ENCODE data around the gene ZNF227. TPM values are rescaled to one million over a fixed set of nuclear protein-coding genes. Genes with fewer than 3 reads are reported as not detected.

The ZNF227 gene
- total RNA-seq, 1 experiment from 2014 or later = 18.5 TPM

DNA sequence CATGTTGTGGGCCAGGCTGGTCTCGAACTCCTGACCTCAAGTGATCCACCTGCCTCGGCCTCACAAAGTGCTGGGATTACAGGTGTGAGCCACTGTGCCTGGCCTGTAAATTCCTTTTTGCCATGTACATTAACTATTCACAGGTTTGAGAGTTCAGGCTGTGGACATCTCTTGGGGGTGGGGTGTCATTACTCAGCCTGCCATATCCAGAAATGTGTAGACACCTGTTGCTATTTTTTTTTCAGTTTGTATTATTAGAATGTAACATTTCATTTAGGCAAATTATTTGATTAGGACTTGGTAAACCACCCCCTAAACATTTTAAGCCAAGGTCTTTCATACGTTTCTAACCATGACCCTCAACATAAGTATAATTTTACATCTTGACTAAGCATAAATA is 20.5 kb downstream of the ZNF227 start:
- Mint-ChIP-seq H3K27ac (no peak overlapping the region), H3K36me3 (peaks cover 82% of the 10 kb centered on the region), H3K9me3 (peaks cover 36% of the 10 kb centered on the region), H3K27me3 (ENCODE audit: low read depth) (no peaks in the 10 kb centered on the region), H3K4me1 (no peaks in the 10 kb centered on the region), H3K4me3 (no peak overlapping the region)
- POLR2A ChIA-PET = no interaction called here
- CTCF ChIA-PET = no interaction called here
- no peak for TF ChIP-seq FOXK1 (CRISPR knock-in tag; IDR thresholded peaks at IDR 0.05)
- TF ChIP-seq, protein P1, sequence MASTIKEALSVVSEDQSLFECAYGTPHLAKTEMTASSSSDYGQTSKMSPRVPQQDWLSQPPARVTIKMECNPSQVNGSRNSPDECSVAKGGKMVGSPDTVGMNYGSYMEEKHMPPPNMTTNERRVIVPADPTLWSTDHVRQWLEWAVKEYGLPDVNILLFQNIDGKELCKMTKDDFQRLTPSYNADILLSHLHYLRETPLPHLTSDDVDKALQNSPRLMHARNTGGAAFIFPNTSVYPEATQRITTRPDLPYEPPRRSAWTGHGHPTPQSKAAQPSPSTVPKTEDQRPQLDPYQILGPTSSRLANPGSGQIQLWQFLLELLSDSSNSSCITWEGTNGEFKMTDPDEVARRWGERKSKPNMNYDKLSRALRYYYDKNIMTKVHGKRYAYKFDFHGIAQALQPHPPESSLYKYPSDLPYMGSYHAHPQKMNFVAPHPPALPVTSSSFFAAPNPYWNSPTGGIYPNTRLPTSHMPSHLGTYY (CRISPR knock-in tag; IDR thresholded peaks at IDR 0.05) = no peak
- TF ChIP-seq NFE2L1 (CRISPR knock-in tag; IDR thresholded peaks at IDR 0.05) = no peak
- no peak for TF ChIP-seq IRF2 (CRISPR knock-in tag; IDR thresholded peaks at IDR 0.05; ENCODE audit: borderline replicate concordance, low read depth)
- no peak for TF ChIP-seq SOX15 (CRISPR knock-in tag; IDR thresholded peaks at IDR 0.05)
- TF ChIP-seq, protein P2, sequence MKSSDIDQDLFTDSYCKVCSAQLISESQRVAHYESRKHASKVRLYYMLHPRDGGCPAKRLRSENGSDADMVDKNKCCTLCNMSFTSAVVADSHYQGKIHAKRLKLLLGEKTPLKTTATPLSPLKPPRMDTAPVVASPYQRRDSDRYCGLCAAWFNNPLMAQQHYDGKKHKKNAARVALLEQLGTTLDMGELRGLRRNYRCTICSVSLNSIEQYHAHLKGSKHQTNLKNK (CRISPR knock-in tag; IDR thresholded peaks at IDR 0.05) = no peak
- TF ChIP-seq, protein P3, sequence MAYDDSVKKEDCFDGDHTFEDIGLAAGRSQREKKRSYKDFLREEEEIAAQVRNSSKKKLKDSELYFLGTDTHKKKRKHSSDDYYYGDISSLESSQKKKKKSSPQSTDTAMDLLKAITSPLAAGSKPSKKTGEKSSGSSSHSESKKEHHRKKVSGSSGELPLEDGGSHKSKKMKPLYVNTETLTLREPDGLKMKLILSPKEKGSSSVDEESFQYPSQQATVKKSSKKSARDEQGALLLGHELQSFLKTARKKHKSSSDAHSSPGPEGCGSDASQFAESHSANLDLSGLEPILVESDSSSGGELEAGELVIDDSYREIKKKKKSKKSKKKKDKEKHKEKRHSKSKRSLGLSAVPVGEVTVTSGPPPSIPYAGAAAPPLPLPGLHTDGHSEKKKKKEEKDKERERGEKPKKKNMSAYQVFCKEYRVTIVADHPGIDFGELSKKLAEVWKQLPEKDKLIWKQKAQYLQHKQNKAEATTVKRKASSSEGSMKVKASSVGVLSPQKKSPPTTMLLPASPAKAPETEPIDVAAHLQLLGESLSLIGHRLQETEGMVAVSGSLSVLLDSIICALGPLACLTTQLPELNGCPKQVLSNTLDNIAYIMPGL (CRISPR knock-in tag; IDR thresholded peaks at IDR 0.05) = no peak
- TF ChIP-seq, protein P4, sequence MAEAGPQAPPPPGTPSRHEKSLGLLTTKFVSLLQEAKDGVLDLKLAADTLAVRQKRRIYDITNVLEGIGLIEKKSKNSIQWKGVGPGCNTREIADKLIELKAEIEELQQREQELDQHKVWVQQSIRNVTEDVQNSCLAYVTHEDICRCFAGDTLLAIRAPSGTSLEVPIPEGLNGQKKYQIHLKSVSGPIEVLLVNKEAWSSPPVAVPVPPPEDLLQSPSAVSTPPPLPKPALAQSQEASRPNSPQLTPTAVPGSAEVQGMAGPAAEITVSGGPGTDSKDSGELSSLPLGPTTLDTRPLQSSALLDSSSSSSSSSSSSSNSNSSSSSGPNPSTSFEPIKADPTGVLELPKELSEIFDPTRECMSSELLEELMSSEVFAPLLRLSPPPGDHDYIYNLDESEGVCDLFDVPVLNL (CRISPR knock-in tag; IDR thresholded peaks at IDR 0.05; ENCODE audit: borderline replicate concordance, low read depth) = no peak
- no peak for TF ChIP-seq NR2C2 (CRISPR knock-in tag; IDR thresholded peaks at IDR 0.05)
- TF ChIP-seq ZBTB21 (CRISPR knock-in tag; IDR thresholded peaks at IDR 0.05; ENCODE audit: borderline replicate concordance) = no peak
- no peak for ATAC-seq
- no peak for DNase-seq (ENCODE audit: low spot score)

DNA sequence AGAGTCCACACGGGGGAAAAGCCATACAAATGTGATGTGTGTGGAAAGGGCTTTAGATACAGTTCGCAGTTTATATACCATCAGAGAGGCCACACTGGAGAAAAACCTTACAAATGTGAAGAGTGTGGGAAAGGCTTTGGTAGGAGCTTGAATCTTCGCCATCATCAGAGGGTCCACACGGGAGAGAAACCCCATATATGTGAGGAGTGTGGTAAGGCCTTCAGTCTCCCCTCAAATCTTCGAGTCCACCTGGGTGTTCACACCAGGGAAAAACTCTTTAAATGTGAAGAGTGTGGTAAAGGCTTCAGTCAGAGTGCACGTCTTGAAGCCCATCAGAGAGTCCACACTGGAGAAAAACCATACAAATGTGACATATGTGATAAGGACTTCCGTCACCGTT is 24.1 kb downstream of the ZNF227 start:
- Mint-ChIP-seq H3K4me3 (no peak overlapping the region), H3K9me3 (peaks cover 28% of the 10 kb centered on the region)
- TF ChIP-seq, protein P5, sequence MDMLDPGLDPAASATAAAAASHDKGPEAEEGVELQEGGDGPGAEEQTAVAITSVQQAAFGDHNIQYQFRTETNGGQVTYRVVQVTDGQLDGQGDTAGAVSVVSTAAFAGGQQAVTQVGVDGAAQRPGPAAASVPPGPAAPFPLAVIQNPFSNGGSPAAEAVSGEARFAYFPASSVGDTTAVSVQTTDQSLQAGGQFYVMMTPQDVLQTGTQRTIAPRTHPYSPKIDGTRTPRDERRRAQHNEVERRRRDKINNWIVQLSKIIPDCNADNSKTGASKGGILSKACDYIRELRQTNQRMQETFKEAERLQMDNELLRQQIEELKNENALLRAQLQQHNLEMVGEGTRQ (CRISPR knock-in tag; IDR thresholded peaks at IDR 0.05) = no peak
- TF ChIP-seq ZNF317 (CRISPR knock-in tag; IDR thresholded peaks at IDR 0.05; ENCODE audit: borderline replicate concordance, low read depth) (no peak), GRHL2 (CRISPR knock-in tag; IDR thresholded peaks at IDR 0.05; ENCODE audit: insufficient replicate concordance, severe bottlenecking) (no peak), RELA (CRISPR knock-in tag; IDR thresholded peaks at IDR 0.05; ENCODE audit: borderline replicate concordance) (no peak), ATF1 (CRISPR knock-in tag; IDR thresholded peaks at IDR 0.05) (no peak), ESRRA (CRISPR knock-in tag; IDR thresholded peaks at IDR 0.05; ENCODE audit: borderline replicate concordance) (no peak)
- TF ChIP-seq, protein P6, sequence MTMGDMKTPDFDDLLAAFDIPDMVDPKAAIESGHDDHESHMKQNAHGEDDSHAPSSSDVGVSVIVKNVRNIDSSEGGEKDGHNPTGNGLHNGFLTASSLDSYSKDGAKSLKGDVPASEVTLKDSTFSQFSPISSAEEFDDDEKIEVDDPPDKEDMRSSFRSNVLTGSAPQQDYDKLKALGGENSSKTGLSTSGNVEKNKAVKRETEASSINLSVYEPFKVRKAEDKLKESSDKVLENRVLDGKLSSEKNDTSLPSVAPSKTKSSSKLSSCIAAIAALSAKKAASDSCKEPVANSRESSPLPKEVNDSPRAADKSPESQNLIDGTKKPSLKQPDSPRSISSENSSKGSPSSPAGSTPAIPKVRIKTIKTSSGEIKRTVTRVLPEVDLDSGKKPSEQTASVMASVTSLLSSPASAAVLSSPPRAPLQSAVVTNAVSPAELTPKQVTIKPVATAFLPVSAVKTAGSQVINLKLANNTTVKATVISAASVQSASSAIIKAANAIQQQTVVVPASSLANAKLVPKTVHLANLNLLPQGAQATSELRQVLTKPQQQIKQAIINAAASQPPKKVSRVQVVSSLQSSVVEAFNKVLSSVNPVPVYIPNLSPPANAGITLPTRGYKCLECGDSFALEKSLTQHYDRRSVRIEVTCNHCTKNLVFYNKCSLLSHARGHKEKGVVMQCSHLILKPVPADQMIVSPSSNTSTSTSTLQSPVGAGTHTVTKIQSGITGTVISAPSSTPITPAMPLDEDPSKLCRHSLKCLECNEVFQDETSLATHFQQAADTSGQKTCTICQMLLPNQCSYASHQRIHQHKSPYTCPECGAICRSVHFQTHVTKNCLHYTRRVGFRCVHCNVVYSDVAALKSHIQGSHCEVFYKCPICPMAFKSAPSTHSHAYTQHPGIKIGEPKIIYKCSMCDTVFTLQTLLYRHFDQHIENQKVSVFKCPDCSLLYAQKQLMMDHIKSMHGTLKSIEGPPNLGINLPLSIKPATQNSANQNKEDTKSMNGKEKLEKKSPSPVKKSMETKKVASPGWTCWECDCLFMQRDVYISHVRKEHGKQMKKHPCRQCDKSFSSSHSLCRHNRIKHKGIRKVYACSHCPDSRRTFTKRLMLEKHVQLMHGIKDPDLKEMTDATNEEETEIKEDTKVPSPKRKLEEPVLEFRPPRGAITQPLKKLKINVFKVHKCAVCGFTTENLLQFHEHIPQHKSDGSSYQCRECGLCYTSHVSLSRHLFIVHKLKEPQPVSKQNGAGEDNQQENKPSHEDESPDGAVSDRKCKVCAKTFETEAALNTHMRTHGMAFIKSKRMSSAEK (CRISPR knock-in tag; IDR thresholded peaks at IDR 0.05; ENCODE audit: borderline replicate concordance) = no peak
- TF ChIP-seq, protein P7, sequence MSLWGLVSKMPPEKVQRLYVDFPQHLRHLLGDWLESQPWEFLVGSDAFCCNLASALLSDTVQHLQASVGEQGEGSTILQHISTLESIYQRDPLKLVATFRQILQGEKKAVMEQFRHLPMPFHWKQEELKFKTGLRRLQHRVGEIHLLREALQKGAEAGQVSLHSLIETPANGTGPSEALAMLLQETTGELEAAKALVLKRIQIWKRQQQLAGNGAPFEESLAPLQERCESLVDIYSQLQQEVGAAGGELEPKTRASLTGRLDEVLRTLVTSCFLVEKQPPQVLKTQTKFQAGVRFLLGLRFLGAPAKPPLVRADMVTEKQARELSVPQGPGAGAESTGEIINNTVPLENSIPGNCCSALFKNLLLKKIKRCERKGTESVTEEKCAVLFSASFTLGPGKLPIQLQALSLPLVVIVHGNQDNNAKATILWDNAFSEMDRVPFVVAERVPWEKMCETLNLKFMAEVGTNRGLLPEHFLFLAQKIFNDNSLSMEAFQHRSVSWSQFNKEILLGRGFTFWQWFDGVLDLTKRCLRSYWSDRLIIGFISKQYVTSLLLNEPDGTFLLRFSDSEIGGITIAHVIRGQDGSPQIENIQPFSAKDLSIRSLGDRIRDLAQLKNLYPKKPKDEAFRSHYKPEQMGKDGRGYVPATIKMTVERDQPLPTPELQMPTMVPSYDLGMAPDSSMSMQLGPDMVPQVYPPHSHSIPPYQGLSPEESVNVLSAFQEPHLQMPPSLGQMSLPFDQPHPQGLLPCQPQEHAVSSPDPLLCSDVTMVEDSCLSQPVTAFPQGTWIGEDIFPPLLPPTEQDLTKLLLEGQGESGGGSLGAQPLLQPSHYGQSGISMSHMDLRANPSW (CRISPR knock-in tag; conservative IDR thresholded peaks at IDR 0.05; ENCODE audit: low read depth) = no peak
- TF ChIP-seq, protein P8, sequence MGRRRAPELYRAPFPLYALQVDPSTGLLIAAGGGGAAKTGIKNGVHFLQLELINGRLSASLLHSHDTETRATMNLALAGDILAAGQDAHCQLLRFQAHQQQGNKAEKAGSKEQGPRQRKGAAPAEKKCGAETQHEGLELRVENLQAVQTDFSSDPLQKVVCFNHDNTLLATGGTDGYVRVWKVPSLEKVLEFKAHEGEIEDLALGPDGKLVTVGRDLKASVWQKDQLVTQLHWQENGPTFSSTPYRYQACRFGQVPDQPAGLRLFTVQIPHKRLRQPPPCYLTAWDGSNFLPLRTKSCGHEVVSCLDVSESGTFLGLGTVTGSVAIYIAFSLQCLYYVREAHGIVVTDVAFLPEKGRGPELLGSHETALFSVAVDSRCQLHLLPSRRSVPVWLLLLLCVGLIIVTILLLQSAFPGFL (CRISPR knock-in tag; IDR thresholded peaks at IDR 0.05; ENCODE audit: borderline replicate concordance) = no peak
- TF ChIP-seq, protein P9, sequence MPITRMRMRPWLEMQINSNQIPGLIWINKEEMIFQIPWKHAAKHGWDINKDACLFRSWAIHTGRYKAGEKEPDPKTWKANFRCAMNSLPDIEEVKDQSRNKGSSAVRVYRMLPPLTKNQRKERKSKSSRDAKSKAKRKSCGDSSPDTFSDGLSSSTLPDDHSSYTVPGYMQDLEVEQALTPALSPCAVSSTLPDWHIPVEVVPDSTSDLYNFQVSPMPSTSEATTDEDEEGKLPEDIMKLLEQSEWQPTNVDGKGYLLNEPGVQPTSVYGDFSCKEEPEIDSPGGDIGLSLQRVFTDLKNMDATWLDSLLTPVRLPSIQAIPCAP (CRISPR knock-in tag; IDR thresholded peaks at IDR 0.05) = no peak

More for the DNA sequence above, 24.1 kb downstream of the ZNF227 start:
- peaks cover 59% of the 10 kb centered on the region for H3K36me3 Mint-ChIP-seq
- H3K4me1 Mint-ChIP-seq = no peaks in the 10 kb centered on the region
- POLR2A ChIA-PET = no interaction called here
- DNase-seq (ENCODE audit: low spot score) = no peak
- ATAC-seq = no peak
- CTCF ChIA-PET = no interaction called here
- no peak overlapping the region for H3K27ac Mint-ChIP-seq
- no peaks in the 10 kb centered on the region for H3K27me3 Mint-ChIP-seq (ENCODE audit: low read depth)

Data from WTC11 (cell line).